Right lobe of liver (tissue), 4 donors: ENCODE data around the gene TLE4.
"Not testable (repeated sequence)": the region's sequence is repeated elsewhere in the genome, so short reads cannot be mapped to it uniquely, and the experiment has no call there.

ENCODE experiments used
- POLR2A ChIP-seq: fragments of 450-650 bp; IDR thresholded peaks from one replicate; pipeline ENCODE4 v1.6.1; 2017; ENCODE audit warnings: antibody characterized with exemption, mild to moderate bottlenecking
- TF ChIP-seq, protein P1 (sequence below), 4 donors: fragments of 200-600 bp in 3 of 4; fragments of 450-650 bp in 1 of 4; IDR thresholded peaks; one replicate each; pipeline versions ENCODE4 v1.5.1 to v1.8.0; 2016 to 2022; ENCODE audit warnings: antibody characterized with exemption in 4 of 4, mild to moderate bottlenecking in 2 of 4
- donor health status: DM: no; HTN: no; CAD: no.
- donor health status: DM: no; HTN: no; CAD: no.
- donor health status: DM: no; HTN: yes; CAD: no.

DNA sequence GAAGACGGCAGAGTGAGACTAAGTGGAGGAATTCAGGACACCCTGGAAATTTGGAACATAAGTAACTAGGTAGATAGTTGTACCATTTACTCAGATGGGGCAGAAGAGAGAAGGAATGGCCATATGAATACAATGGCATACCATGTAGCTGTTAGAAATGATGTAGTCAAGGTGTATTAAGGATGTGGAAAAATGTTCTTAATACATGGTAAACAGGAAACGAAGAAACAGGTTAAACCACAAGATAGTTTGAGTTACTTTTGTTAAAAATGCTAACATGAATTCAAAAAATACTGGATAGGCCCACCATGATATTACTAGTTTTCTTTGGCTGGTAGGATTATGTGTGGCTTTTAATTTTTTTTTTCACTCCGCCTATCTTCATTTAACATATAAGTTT, 68.3 kb downstream of the TLE4 start:
- TF ChIP-seq, protein P1, sequence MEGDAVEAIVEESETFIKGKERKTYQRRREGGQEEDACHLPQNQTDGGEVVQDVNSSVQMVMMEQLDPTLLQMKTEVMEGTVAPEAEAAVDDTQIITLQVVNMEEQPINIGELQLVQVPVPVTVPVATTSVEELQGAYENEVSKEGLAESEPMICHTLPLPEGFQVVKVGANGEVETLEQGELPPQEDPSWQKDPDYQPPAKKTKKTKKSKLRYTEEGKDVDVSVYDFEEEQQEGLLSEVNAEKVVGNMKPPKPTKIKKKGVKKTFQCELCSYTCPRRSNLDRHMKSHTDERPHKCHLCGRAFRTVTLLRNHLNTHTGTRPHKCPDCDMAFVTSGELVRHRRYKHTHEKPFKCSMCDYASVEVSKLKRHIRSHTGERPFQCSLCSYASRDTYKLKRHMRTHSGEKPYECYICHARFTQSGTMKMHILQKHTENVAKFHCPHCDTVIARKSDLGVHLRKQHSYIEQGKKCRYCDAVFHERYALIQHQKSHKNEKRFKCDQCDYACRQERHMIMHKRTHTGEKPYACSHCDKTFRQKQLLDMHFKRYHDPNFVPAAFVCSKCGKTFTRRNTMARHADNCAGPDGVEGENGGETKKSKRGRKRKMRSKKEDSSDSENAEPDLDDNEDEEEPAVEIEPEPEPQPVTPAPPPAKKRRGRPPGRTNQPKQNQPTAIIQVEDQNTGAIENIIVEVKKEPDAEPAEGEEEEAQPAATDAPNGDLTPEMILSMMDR (IDR thresholded peaks at IDR 0.05): not testable (repeated sequence)
- not testable (repeated sequence) for TF ChIP-seq POLR2A
